ENCODE measurements around the gene POLE2. TPM values are rescaled to one million over a fixed set of nuclear protein-coding genes. Genes with fewer than 3 reads are reported as not detected.
A peak's percentile ranks its signal among the peaks of the same experiment; 100 is the strongest.

POLE2 gene
- polyA plus RNA-seq, 1 donor: 11.3 TPM

DNA sequence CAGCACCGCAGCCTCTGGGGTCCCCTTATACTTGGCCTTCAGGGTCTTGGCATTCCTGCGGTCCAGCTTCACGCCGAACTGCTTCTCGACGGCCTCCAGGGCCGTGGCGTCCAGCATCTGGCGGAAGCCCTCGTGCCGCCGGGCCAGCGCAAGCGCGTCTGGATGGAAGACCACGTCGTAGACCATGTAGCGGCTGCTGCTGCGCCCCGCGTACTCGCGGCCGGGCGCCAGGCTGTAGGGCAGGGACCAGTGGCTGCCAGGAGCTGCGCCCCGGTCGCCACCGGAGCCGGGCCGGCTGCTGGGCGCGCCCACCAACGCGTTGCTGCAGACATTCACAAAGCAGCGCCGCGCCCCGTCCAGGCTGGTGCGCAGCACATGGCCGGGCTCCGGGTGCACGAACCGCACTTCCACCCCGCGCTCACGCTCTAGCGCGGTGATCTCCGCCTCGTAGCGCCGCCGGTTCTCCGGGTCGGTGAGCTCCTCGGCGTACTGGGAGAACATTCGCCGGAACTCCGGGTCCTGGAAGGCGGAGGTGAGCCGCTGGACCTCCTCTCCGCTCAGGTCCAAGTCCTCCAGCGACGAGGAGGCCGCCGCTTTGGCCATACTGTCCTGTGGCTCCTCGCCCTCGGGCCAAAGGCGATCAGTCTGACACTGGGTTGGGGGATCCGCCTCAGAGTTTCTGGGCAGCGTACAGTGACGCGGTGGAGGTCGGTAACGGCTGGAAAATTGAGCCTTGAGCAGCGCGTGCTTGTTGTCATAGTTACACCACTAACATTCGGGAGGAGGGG is 53.3 kb downstream of the POLE2 start, which contains the start of gene DNAAF2:
Gene DNAAF2, minus strand, starts transcription at position 698 of the 788 bp plus-strand sequence. Its CDS starts 95 bp downstream, at position 603.
- H3K36me3 ChIP-seq (ENCODE audit: control insufficient read depth, insufficient read depth, low read length): peaks cover 18% of the 10 kb centered on the region
- no CpG with 5 or more reads among the region's 80 CpGs for WGBS (ENCODE audit: insufficient coverage, low lambda C conversion rate)
- peaks cover 15% of the 10 kb centered on the region for H3K4me1 ChIP-seq (ENCODE audit: control insufficient read depth, insufficient read depth, low read length)

DNA sequence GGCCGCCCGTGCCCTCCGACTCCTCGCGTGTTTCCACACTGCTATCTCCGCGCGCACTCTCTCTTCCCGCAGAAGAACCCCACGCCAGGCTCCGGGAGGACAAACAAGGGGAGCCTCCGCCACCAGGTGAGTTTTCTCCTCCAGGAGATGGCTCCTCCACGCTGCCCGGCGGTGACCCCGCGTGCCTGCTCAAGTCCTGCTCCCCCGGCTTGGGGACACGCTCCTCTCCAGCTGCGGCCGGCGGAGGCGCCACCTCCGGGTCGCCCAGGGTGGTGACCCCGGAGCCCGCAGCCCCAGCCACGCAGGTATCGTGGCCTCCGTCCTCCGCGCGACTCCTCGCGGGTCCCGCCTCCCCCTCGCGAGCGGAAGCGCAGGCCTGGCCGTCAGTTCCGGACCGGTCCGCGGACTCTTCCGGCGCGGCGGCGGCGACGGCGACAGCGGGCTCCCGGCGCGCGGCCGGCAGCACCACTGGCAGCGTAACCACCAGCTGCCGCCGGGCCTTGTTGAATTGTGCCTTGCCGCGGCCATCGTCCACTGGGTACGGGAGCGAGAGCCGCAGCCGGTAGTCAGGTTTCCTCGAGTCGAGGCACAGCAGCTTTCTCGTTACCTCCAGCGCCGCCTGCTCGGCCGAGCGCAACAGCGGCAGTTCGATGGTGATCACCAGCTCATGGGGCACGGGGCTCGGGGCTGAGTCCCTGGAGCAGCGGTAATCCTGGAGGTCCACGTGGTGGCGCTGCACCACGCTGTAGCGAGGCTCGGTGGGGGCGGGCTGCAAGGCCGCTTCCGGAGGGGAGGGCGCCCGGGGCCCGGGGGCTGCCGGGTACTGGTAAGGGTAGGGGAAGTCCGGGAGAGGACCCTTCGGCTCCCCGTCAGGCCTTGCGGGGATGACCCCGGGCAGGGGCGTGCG is 54.1 kb downstream of the POLE2 start:
- Histone ChIP-seq H3K4me1 (ENCODE audit: control insufficient read depth, insufficient read depth, low read length) (peaks cover 15% of the 10 kb centered on the region), H3K36me3 (ENCODE audit: control insufficient read depth, insufficient read depth, low read length) (peaks cover 13% of the 10 kb centered on the region), H3K4me3 (ENCODE audit: low read length) (peak overlapping the region; percentile 98), H3K27me3 (ENCODE audit: control insufficient read depth, insufficient read depth, low read length) (no peaks in the 10 kb centered on the region), H3K9me3 (ENCODE audit: control insufficient read depth, low read depth, low read length) (no peaks in the 10 kb centered on the region), H3K27ac (ENCODE audit: low read length) (peak overlapping the region; percentile 99)
- no CpG with 5 or more reads among the region's 101 CpGs for WGBS (ENCODE audit: insufficient coverage, low lambda C conversion rate)
- peak; percentile 95 to 96 for DNase-seq

More for the DNA sequence above, 53.3 kb downstream of the POLE2 start, which contains the start of gene DNAAF2:
- H3K27me3 ChIP-seq (ENCODE audit: control insufficient read depth, insufficient read depth, low read length): no peaks in the 10 kb centered on the region
- no peaks in the 10 kb centered on the region for H3K9me3 ChIP-seq (ENCODE audit: control insufficient read depth, low read depth, low read length)
- peak; percentile 72 to 87 for DNase-seq
- H3K27ac ChIP-seq (ENCODE audit: low read length): peak within 1 kb of the TSS; percentile 99
- peak within 1 kb of the TSS; percentile 98 for H3K4me3 ChIP-seq (ENCODE audit: low read length)

DNA sequence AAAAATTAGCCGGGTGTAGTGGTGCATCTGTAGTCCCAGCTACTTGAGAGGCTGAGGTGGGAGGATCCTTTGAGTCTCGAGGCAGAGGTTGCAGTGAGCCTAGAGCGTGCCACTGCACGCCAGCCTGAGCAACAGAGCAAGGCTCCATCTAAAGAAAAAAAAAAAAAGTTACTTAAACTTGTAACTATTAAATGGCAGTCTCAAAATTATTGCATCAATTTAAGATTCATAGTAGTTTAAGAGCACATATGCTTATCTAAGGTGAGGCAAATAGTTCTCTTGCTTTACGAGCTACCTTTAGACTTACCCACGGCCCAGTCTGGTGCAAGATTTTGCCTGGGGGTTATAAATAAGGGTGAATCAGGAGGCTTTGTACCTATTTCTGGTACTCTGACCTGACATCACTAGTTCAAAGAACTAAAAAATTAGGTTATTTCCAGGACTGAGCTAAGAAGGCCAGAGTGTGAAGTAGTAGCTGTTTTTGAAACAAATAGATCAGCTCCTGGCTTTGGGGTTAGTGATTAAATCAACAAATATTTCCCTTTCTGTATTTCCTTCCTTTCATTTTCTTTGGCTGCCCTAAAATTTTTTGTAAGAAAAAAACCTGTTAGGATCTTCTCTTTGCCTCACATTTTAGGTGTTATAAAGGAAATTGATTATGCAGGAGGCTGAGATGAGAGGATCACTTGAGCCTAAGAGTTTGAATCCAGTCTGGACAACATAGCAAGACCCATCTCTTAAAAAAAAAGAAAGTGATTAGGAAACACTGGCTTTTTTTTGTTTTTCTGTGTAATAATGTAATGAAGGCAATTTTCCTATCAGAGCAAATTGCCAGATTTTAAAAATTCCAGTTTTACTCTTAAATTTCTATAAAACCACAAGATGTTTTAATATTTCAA is 63.8 kb downstream of the POLE2 start:
- Histone ChIP-seq H3K9me3 (ENCODE audit: control insufficient read depth, low read depth, low read length) (peaks cover 3% of the 10 kb centered on the region), H3K4me1 (ENCODE audit: control insufficient read depth, insufficient read depth, low read length) (no peaks in the 10 kb centered on the region), H3K27ac (ENCODE audit: low read length) (peak overlapping the region; percentile 25), H3K36me3 (ENCODE audit: control insufficient read depth, insufficient read depth, low read length) (peaks cover 3% of the 10 kb centered on the region), H3K27me3 (ENCODE audit: control insufficient read depth, insufficient read depth, low read length) (no peaks in the 10 kb centered on the region), H3K4me3 (ENCODE audit: low read length) (peak overlapping the region; percentile 5)
- no CpG with 5 or more reads among the region's 6 CpGs for WGBS (ENCODE audit: insufficient coverage, low lambda C conversion rate)
- DNase-seq: peak; percentile 54 to 64

DNA sequence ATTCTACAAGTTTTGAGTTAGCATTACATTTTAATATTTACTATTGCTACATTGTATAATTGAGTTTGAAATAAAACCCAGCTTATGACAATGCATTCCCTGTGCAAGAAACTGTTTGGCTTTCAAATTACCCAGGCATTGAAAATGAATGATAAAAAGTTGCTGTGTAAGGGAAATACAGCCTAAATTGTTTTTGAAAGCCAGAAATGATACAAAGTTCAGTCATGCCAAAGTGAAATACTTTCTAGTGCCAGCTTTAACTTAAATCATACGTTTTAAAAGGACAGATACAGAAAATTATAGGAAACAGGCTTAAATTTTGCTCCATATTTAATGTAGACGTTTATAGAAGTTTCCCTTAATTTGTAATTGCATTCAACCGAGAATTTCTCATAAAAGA is 64.6 kb downstream of the POLE2 start:
- WGBS (ENCODE audit: insufficient coverage, low lambda C conversion rate): 100% methylated on average over 1 of the region's 3 CpGs
- Histone ChIP-seq H3K4me3 (ENCODE audit: low read length) (peak overlapping the region; percentile 99), H3K27me3 (ENCODE audit: control insufficient read depth, insufficient read depth, low read length) (no peaks in the 10 kb centered on the region), H3K9me3 (ENCODE audit: control insufficient read depth, low read depth, low read length) (peaks cover 3% of the 10 kb centered on the region), H3K27ac (ENCODE audit: low read length) (peak overlapping the region; percentile 25), H3K4me1 (ENCODE audit: control insufficient read depth, insufficient read depth, low read length) (no peaks in the 10 kb centered on the region), H3K36me3 (ENCODE audit: control insufficient read depth, insufficient read depth, low read length) (peaks cover 8% of the 10 kb centered on the region)
- DNase-seq: no peak

DNA sequence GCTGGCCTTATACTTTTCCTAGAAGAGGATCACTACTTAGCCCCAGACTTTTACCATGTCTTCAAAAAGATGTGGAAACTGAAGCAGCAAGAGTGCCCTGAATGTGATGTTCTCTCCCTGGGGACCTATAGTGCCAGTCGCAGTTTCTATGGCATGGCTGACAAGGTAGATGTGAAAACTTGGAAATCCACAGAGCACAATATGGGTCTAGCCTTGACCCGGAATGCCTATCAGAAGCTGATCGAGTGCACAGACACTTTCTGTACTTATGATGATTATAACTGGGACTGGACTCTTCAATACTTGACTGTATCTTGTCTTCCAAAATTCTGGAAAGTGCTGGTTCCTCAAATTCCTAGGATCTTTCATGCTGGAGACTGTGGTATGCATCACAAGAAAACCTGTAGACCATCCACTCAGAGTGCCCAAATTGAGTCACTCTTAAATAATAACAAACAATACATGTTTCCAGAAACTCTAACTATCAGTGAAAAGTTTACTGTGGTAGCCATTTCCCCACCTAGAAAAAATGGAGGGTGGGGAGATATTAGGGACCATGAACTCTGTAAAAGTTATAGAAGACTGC is 65.9 kb downstream of the POLE2 start:
- Histone ChIP-seq H3K4me3 (ENCODE audit: low read length) (peak overlapping the region; percentile 99), H3K9me3 (ENCODE audit: control insufficient read depth, low read depth, low read length) (peaks cover 3% of the 10 kb centered on the region), H3K36me3 (ENCODE audit: control insufficient read depth, insufficient read depth, low read length) (peaks cover 18% of the 10 kb centered on the region), H3K27ac (ENCODE audit: low read length) (peak overlapping the region; percentile 98), H3K4me1 (ENCODE audit: control insufficient read depth, insufficient read depth, low read length) (no peaks in the 10 kb centered on the region), H3K27me3 (ENCODE audit: control insufficient read depth, insufficient read depth, low read length) (no peaks in the 10 kb centered on the region)
- no peak for DNase-seq
- no CpG with 5 or more reads among the region's 3 CpGs for WGBS (ENCODE audit: insufficient coverage, low lambda C conversion rate)

DNA sequence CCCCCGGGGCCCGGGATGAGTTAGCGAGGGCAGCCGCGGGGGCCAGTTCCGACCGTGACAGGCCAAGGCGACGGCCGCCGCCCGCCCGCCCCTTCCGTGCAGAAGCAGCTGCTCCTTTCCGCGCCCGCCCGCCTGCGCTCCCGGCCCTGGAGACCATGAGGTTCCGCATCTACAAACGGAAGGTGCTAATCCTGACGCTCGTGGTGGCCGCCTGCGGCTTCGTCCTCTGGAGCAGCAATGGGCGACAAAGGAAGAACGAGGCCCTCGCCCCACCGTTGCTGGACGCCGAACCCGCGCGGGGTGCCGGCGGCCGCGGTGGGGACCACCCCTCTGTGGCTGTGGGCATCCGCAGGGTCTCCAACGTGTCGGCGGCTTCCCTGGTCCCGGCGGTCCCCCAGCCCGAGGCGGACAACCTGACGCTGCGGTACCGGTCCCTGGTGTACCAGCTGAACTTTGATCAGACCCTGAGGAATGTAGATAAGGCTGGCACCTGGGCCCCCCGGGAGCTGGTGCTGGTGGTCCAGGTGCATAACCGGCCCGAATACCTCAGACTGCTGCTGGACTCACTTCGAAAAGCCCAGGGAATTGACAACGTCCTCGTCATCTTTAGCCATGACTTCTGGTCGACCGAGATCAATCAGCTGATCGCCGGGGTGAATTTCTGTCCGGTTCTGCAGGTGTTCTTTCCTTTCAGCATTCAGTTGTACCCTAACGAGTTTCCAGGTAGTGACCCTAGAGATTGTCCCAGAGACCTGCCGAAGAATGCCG is 66.7 kb downstream of the POLE2 start:
- WGBS (ENCODE audit: insufficient coverage, low lambda C conversion rate): no CpG with 5 or more reads among the region's 65 CpGs
- Histone ChIP-seq H3K9me3 (ENCODE audit: control insufficient read depth, low read depth, low read length) (peaks cover 3% of the 10 kb centered on the region), H3K4me1 (ENCODE audit: control insufficient read depth, insufficient read depth, low read length) (no peaks in the 10 kb centered on the region), H3K4me3 (ENCODE audit: low read length) (peak overlapping the region; percentile 99), H3K27ac (ENCODE audit: low read length) (peak overlapping the region; percentile 98), H3K27me3 (ENCODE audit: control insufficient read depth, insufficient read depth, low read length) (no peaks in the 10 kb centered on the region), H3K36me3 (ENCODE audit: control insufficient read depth, insufficient read depth, low read length) (peaks cover 18% of the 10 kb centered on the region)
- DNase-seq: peak in 1 of 2 donors; percentile 69

DNA sequence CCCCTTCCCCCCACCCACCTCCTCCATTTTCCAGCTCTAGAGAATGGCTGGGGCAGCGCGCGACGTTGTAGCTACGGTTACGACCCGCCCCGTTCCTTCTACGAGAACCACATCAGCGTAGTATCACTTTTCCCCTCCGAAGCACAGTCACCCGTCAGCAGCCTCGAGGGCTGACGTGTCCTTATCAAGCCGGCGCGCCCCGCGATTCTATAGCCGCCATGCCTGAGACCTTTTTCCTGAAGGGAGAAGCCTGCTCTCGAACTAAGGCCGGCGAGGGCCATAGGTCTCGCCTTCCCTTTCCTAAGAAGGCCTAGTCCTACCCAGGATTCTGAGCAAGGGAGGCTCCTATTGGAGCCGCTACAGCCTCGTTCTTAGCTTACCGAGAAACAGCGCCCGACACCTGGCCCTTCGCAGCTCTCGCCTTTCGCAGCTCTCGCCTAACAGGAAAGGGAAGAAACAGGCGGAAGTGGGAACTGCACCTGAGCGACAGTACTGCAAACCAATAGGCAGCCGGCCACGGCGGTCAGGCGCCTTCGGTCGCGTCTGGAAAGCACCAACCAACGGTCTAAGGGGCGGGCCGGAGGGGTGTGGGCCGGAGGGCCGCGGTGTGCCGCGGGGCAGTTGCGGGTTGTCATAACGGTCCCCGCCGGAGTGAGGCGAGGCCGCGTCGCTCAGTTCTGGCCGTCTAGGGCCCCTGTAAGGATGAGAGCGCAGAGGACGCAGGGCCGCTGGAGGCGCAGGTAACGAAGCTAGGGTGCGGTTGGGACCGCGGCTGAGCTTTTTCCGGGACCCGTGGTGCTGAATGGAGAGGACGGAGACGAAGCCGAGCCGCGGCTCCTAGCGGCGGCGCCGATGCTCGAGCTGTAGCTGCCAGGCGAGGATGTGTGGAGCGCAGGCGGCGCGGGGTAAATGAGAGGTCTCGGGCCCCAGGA is 67.6 kb downstream of the POLE2 start, which contains the start of the genes MGAT2 and RPL36AL:
Gene MGAT2, plus strand, starts transcription at position 618 of the 932 bp plus-strand sequence. CDS start 470 bp downstream, outside the sequence.
Gene RPL36AL, minus strand, starts transcription at position 445 of the 932 bp plus-strand sequence. CDS start 1,522 bp downstream, outside the sequence.
- Histone ChIP-seq H3K27ac (ENCODE audit: low read length) (peak within 1 kb of the TSS; percentile 98), H3K36me3 (ENCODE audit: control insufficient read depth, insufficient read depth, low read length) (peaks cover 16% of the 10 kb centered on the region), H3K27me3 (ENCODE audit: control insufficient read depth, insufficient read depth, low read length) (no peaks in the 10 kb centered on the region), H3K4me1 (ENCODE audit: control insufficient read depth, insufficient read depth, low read length) (no peaks in the 10 kb centered on the region), H3K4me3 (ENCODE audit: low read length) (peak within 1 kb of the TSS; percentile 99), H3K9me3 (ENCODE audit: control insufficient read depth, low read depth, low read length) (peaks cover 3% of the 10 kb centered on the region)
- DNase-seq: peak; percentile 97 to 99
- no CpG with 5 or more reads among the region's 85 CpGs for WGBS (ENCODE audit: insufficient coverage, low lambda C conversion rate)

DNA sequence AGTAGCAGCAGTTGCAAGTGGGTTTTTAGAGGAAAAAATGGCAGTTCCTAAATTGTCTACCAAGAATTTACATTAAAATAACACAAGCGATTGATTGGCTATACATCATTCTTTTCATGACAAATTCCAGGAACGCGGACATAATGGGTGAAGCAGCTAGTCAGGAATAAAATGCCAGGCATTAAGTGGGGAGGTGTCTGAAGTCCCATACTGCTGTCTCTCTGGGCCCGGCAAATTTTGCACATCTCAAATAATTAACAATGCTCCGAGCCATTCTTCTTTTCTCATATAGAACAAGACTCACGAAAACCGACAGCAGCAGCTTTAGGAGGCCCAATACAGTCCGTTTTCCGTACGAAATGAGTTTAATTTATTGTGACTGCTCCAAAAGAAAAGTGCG is 68.3 kb downstream of the POLE2 start:
- Histone ChIP-seq H3K4me3 (ENCODE audit: low read length) (peak overlapping the region; percentile 99), H3K36me3 (ENCODE audit: control insufficient read depth, insufficient read depth, low read length) (peaks cover 19% of the 10 kb centered on the region), H3K27ac (ENCODE audit: low read length) (peak overlapping the region; percentile 98), H3K27me3 (ENCODE audit: control insufficient read depth, insufficient read depth, low read length) (no peaks in the 10 kb centered on the region), H3K4me1 (ENCODE audit: control insufficient read depth, insufficient read depth, low read length) (no peaks in the 10 kb centered on the region), H3K9me3 (ENCODE audit: control insufficient read depth, low read depth, low read length) (peaks cover 3% of the 10 kb centered on the region)
- peak in 1 of 2 donors; percentile 19 for DNase-seq
- no CpG with 5 or more reads among the region's 11 CpGs for WGBS (ENCODE audit: insufficient coverage, low lambda C conversion rate)

Data from large intestine (tissue), 3 donors.